Upper lobe of left lung (tissue), 6 donors: Measurements from ENCODE around the gene SH2D2A. TPM values are rescaled to one million over a fixed set of nuclear protein-coding genes. Genes with fewer than 3 reads are reported as not detected.

Experiments used
- ATAC-seq, 2 donors: fragments of 200-7000 bp; cut with Tn5 transposase; one replicate each; pipeline ENCODE4 v1.9.1; 2022; ENCODE audit warnings: mild to moderate bottlenecking in 2 of 2, moderate library complexity in 2 of 2; ENCODE audit not compliant: low FRiP score in 2 of 2
- DNase-seq, 2 donors: peaks; one replicate each; pipeline ENCODE4 v3.0.0-alpha.2; 2019 to 2020
- H3K27ac ChIP-seq, 4 donors: fragments of 200-600 bp; sonication (generic); one replicate each; pipeline ENCODE4 v1.5.1; 2016 to 2019
- H3K27me3 ChIP-seq, 4 donors: fragments of 200-600 bp; sonication (generic); one replicate each; pipeline ENCODE4 v1.5.1; 2017 to 2019
- H3K36me3 ChIP-seq, 4 donors: fragments of 200-600 bp; sonication (generic); one replicate each; pipeline ENCODE4 v1.5.1; 2016 to 2019
- H3K4me1 ChIP-seq, 4 donors: fragments of 200-600 bp; sonication (generic); one replicate each; pipeline ENCODE4 v1.5.1; 2018 to 2019
- H3K4me3 ChIP-seq, 4 donors: fragments of 200-600 bp; sonication (generic); one replicate each; pipeline ENCODE4 v1.5.1; 2017 to 2019; ENCODE audit warnings: mild to moderate bottlenecking in 2 of 4, moderate library complexity in 1 of 4
- H3K9me3 ChIP-seq, 4 donors: fragments of 200-600 bp; sonication (generic); one replicate each; pipeline ENCODE4 v1.5.1; 2018 to 2019
- EP300 ChIP-seq, 4 donors: sonication (generic); formaldehyde crosslinking; IDR thresholded peaks; one replicate each; pipeline ENCODE4 v1.5.1; 2017; ENCODE audit warnings: antibody characterized with exemption in 4 of 4, control low read depth in 2 of 4
- POLR2A ChIP-seq, 4 donors: fragments of 450-650 bp; IDR thresholded peaks; one replicate each; pipeline ENCODE4 v1.5.1; 2016 to 2017; ENCODE audit warnings: antibody characterized with exemption in 4 of 4, mild to moderate bottlenecking in 2 of 4
- POLR2AphosphoS5 ChIP-seq, 2 donors: sonication (generic); formaldehyde crosslinking; IDR thresholded peaks; one replicate each; pipeline ENCODE4 v1.5.1; 2017; ENCODE audit warnings: antibody characterized with exemption in 2 of 2
- WGBS, 2 donors: methylation state at CpG; one replicate each; pipeline ENCODE4 v1.1.5; 2017 to 2018; 5-methylcytosine and 5-hydroxymethylcytosine counted together
- total RNA-seq, 6 donors: library from RNA; depleted of rRNA in 4 of 6; stranded (reverse); fragments of >200 nt in 4 of 6; gene quantifications; one replicate each; pipeline versions ENCODE4 v1.1.0 to v1.2.1, GENCODE V29; 2016 to 2021
- TF ChIP-seq, protein P1 (sequence below), 6 experiments: fragments of 450-650 bp in 4 of 6; fragments of 200-600 bp in 2 of 6; sonication (generic) in 2 of 6; IDR thresholded peaks; one replicate each; pipeline ENCODE4 v1.5.1; 2016 to 2019; ENCODE audit warnings: antibody characterized with exemption in 6 of 6
- donor health status: DM: no; HTN: no; CAD: no; lungs with moderate emphysema.
- donor health status: DM: no; HTN: yes; CAD: no; lungs with severe emphysema.

The SH2D2A gene
- total RNA-seq, 6 donors from 2014 or later: 2.3 to 8.4 (median 5.0) TPM

DNA sequence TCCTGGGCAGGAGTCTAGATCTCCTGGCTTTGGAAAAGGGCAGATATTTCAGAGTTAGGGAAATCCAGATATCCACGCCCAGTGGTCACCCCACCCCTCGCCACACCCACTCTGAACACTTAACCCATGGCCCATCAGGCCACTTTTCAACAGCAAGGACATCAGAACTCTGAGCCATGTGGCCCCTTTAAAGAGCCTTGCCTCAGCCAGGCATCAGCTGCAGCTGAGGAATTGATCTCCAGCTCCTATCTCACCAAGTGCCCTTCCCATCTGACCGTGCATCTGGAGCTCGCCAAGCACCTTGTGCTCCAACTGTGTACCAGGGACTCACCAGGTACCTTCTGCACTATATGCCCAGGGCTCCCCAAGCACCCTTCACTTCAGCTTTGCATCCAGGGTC is 20.2 kb upstream of the SH2D2A start:
- DNase-seq (no peak), ATAC-seq (no peak)
- H3K9me3 ChIP-seq: no peaks in the 10 kb centered on the region
- no peak overlapping the region for H3K4me3 ChIP-seq
- no peak for TF ChIP-seq POLR2A (IDR thresholded peaks at IDR 0.05)
- H3K4me1 ChIP-seq: no peaks in the 10 kb centered on the region
- WGBS, 2 donors: 69 to 84% methylated on average over 3 to 4 of the region's 4 CpGs
- H3K36me3 ChIP-seq: no peaks in the 10 kb centered on the region
- no peak overlapping the region for H3K27ac ChIP-seq
- no peaks in the 10 kb centered on the region for H3K27me3 ChIP-seq

DNA sequence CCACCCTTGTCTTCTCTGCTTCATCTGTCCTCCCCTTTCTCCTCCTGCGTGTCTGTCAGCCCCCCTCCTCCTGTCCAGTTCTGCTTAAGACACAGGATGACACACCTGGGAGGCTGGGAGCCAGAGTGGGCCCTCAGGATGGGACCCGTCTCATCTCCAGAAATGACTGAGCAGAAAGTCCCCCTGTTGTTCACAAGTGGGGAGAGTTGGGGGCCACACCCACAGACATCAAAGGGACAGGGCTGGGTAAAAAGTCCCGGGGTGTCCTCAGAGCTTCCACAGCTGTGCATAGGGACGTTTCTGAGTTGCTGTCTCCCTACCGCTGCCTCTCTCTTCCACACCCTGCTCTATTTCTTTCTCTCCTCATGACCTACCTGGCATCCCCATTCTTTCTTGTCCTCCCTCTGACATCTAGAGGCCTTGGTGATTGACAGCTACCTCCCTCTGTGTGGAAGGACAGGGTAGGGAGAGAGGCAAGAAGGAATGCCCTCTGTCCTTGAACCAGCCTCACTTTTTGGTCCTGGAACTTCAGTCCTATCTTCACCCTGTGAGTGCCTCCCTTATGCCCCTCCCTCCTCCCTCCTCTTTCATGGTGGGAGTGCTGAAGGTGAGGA is 19.5 kb upstream of the SH2D2A start:
- Histone ChIP-seq H3K27ac (no peak overlapping the region), H3K4me3 (no peak overlapping the region), H3K27me3 (no peaks in the 10 kb centered on the region), H3K36me3 (no peaks in the 10 kb centered on the region), H3K9me3 (no peaks in the 10 kb centered on the region), H3K4me1 (no peaks in the 10 kb centered on the region)
- TF ChIP-seq, protein P1, sequence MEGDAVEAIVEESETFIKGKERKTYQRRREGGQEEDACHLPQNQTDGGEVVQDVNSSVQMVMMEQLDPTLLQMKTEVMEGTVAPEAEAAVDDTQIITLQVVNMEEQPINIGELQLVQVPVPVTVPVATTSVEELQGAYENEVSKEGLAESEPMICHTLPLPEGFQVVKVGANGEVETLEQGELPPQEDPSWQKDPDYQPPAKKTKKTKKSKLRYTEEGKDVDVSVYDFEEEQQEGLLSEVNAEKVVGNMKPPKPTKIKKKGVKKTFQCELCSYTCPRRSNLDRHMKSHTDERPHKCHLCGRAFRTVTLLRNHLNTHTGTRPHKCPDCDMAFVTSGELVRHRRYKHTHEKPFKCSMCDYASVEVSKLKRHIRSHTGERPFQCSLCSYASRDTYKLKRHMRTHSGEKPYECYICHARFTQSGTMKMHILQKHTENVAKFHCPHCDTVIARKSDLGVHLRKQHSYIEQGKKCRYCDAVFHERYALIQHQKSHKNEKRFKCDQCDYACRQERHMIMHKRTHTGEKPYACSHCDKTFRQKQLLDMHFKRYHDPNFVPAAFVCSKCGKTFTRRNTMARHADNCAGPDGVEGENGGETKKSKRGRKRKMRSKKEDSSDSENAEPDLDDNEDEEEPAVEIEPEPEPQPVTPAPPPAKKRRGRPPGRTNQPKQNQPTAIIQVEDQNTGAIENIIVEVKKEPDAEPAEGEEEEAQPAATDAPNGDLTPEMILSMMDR (IDR thresholded peaks at IDR 0.05): no peak
- TF ChIP-seq POLR2A (IDR thresholded peaks at IDR 0.05) (no peak), POLR2AphosphoS5 (IDR thresholded peaks at IDR 0.05) (no peak), EP300 (IDR thresholded peaks at IDR 0.05) (no peak)
- WGBS, 2 donors: 55 to 56% methylated on average over 5 of the region's 5 CpGs
- no peak for DNase-seq
- ATAC-seq: no peak

DNA sequence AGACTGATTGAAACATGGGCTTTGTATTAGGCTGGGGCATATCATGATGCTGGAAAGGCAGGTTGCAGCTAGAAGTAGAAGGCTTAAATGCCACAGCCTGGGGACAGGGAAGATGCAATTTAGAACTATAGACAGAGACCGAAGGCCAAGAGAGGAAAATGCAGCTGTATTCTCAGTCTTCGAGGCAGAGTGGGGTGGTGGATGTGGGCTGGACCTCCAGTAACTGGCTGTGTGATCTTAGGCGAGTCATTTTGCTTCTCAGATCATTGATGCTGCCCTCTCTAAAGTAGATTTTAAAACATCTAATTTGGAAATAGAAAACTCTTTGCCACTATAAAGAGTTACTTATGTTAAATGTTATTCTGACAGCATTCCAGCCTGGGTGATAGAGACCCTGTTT is 17.7 kb upstream of the SH2D2A start:
- no peak overlapping the region for H3K27ac ChIP-seq
- ATAC-seq: no peak
- WGBS, 2 donors: 77 to 94% methylated on average over 3 of the region's 3 CpGs
- DNase-seq: no peak
- H3K27me3 ChIP-seq: no peaks in the 10 kb centered on the region
- no peaks in the 10 kb centered on the region for H3K4me1 ChIP-seq
- H3K9me3 ChIP-seq: no peaks in the 10 kb centered on the region
- no peak overlapping the region for H3K4me3 ChIP-seq
- no peaks in the 10 kb centered on the region for H3K36me3 ChIP-seq
- TF ChIP-seq EP300 (IDR thresholded peaks at IDR 0.05) (no peak), POLR2AphosphoS5 (IDR thresholded peaks at IDR 0.05) (no peak), POLR2A (IDR thresholded peaks at IDR 0.05) (no peak)
- TF ChIP-seq, protein P1 (IDR thresholded peaks at IDR 0.05): no peak

DNA sequence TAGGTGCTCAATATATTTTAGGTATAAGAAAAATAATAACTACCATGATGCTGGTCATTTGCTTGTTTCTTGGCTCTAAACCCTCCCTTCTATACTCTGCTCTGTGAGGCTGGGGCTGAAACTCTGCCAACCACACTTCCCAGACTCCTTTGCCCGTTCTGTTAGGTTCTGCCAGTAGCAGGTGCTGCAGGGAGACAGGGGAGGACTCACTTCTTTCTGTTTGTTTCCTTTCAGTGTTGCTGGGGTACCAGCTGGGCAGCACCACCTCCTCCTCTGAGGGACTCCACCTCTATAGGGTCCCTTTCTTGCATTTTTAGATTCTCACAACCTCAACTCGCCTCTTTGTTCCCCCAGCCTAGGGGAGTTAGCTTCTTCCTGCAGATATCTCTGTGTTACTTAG is 17.0 kb upstream of the SH2D2A start:
- Histone ChIP-seq H3K9me3 (no peaks in the 10 kb centered on the region), H3K27me3 (no peaks in the 10 kb centered on the region), H3K36me3 (no peaks in the 10 kb centered on the region), H3K4me1 (no peaks in the 10 kb centered on the region), H3K27ac (no peak overlapping the region), H3K4me3 (no peak overlapping the region)
- TF ChIP-seq EP300 (IDR thresholded peaks at IDR 0.05) (no peak), POLR2A (IDR thresholded peaks at IDR 0.05) (no peak), POLR2AphosphoS5 (IDR thresholded peaks at IDR 0.05) (no peak)
- TF ChIP-seq, protein P1 (IDR thresholded peaks at IDR 0.05): no peak
- WGBS, 2 donors: 50 to 55% methylated on average over 2 of the region's 2 CpGs
- DNase-seq (no peak), ATAC-seq (no peak)

DNA sequence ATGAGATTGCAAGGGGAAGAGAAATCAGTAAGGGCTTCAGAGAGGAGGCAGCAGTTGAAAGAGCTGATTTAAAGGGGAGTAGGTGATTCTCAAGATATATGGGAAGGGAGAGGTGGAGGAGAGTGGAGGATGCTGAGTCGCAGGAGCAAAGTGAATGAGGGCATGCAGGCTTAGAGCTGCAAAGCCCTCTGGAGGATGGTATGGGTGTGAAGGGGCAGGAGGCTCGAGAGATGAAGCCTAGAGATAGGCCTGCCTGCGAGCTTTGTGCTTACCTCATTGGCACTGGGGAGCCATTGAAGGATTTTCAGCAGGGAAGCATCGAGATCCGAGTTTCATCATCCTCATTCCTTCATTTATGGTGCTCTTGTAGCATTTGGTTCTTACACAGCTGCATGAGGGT is 15.8 kb upstream of the SH2D2A start:
- Histone ChIP-seq H3K27me3 (no peaks in the 10 kb centered on the region), H3K4me1 (no peaks in the 10 kb centered on the region), H3K36me3 (no peaks in the 10 kb centered on the region), H3K27ac (no peak overlapping the region), H3K9me3 (no peaks in the 10 kb centered on the region), H3K4me3 (no peak overlapping the region)
- 62 to 64% methylated on average over 5 of the region's 5 CpGs for WGBS, 2 donors
- TF ChIP-seq, protein P1 (IDR thresholded peaks at IDR 0.05): no peak
- no peak for ATAC-seq
- DNase-seq: no peak
